NCI-H69 (cell line): ENCODE results near the gene OR4F15.

Source experiments
- DNase-seq: peaks from one replicate; lab custom pipeline; 2025; lab: John Stamatoyannopoulos, UW

Gene OR4F15

DNA sequence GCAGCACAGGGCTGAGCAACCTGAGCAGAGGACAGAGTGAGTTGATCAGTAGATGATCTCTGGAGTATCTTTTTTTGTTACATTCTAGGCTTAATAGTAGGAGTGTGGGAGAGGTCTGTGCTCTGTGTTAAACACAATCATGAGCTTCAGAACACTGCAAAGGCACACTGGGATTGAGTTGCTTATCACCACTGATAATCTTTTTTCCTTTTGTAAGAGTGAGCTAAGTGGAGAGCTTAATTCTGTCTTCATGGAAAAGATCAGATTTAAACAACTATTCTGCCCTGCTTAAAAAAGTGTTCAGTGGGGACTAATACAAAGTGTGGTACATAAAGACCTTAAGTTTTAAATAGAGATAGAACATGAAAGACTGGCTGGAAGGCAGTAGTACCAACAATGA is 7.6 kb upstream of the OR4F15 start:
- DNase-seq: no peak

DNA sequence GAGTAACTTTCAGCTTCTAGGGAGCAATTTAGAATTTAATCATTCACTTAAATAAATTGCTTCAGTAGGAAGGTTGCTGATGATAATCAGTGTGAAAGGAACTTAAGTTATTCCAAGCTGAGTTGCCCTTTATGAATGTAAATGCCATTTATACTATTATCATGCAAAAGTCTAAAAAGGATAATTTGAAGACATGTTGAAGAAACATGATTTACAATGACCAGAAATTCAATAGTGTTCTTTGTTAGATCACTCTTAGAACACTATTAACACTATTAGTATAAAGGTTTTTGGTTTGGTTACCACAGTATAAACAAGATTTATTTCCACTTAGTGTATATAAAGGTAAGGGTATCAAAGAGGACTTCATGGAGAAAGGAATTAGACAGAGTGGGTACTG is 7.1 kb upstream of the OR4F15 start:
- DNase-seq: no peak

GRCh38 chr15:101805605-101806345 is 6.2 kb upstream of the OR4F15 start:
- no peak for DNase-seq

- no peak for DNase-seq
These were observed 4.6 kb upstream of the OR4F15 start for GRCh38 chr15:101807345-101807945.

GRCh38 chr15:101808201-101808600 is 3.8 kb upstream of the OR4F15 start:
- DNase-seq: no peak

GRCh38 chr15:101810456-101810855 is 1.5 kb upstream of the OR4F15 start:
- no peak for DNase-seq

GRCh38 chr15:101810876-101811275 is 1.1 kb upstream of the OR4F15 start:
- no peak for DNase-seq

- DNase-seq: no peak
These were observed 2.0 kb downstream of the OR4F15 start for GRCh38 chr15:101813803-101814534.

DNA sequence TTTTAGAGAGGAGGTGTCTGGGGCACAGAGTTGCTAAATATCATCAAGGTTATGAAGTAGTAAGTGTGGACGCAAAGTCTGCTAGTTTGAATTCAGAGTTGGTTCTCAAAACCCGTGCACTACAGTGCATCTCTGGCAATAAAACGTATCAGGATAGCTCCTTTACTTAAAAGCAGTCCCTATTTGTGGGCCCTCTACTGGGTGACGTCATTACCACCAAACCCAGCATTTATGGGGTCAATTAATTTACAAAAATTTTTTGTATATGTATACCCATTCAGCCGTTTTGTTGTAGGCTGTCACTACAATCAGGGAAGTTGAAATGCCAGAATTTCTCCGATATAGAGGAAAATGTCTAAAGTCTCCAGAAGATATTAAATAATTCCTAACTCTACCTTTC is 8.8 kb downstream of the OR4F15 start:
- DNase-seq: no peak

DNA sequence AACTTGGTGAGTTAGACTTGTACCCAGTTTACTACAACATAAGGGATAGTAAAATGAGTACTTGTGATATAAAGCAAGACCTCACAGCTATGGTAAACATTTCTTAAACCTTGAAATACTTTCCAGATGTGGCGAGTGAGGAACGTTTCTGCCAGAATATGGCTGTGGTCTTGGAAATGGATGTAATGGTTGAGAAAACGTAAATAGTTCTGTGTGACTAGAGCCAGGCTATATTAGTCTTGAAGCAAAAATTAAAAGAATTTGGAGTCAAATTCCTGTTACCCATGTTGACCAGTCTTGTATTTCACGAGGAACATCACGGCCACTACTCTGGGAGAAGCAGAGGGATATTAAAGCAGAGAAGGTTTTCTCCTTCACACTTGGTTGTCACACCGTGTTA is 15.3 kb downstream of the OR4F15 start:
- no peak for DNase-seq

DNA sequence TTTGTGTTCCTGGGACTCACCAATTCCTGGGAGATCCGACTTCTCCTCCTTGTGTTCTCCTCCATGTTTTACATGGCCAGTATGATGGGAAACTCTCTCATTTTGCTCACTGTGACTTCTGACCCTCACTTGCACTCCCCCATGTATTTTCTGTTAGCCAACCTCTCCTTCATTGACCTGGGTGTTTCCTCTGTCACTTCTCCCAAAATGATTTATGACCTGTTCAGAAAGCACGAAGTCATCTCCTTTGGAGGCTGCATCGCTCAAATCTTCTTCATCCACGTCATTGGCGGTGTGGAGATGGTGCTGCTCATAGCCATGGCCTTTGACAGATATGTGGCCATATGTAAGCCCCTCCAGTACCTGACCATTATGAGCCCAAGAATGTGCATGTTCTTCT is 16.8 kb downstream of the OR4F15 start:
- DNase-seq: no peak

DNA sequence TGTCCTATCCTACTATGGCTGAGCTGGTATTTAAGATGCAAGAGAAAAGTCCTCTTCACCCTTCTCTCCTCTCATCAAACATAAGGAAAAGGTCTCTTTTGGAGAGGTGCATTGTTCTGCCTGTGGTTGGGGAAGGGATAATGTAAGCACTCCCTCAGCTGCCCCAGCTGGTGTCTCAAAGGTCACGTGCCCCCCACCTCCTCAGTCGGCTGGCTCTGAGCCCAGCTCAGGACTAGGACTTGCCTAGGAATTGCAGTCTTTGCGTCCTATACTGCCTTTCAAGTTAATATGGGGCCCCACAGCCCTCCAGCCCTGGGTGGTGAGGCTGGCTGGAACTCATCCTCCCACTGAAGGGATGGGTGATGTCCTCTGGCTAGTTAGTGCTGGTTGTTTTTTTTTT is 29.7 kb downstream of the OR4F15 start:
- DNase-seq: no peak

- DNase-seq: no peak
These were observed 32.9 kb downstream of the OR4F15 start for GRCh38 chr15:101844916-101845315.

- no peak for DNase-seq
These were observed 40.4 kb downstream of the OR4F15 start for GRCh38 chr15:101852356-101852755.
